ENCODE measurements around the gene TRMT1. TPM values are rescaled to one million over a fixed set of nuclear protein-coding genes. Genes with fewer than 3 reads are reported as not detected.

Gene TRMT1
- total RNA-seq, 1 donor from 2014 or later, result 74.7 TPM

DNA sequence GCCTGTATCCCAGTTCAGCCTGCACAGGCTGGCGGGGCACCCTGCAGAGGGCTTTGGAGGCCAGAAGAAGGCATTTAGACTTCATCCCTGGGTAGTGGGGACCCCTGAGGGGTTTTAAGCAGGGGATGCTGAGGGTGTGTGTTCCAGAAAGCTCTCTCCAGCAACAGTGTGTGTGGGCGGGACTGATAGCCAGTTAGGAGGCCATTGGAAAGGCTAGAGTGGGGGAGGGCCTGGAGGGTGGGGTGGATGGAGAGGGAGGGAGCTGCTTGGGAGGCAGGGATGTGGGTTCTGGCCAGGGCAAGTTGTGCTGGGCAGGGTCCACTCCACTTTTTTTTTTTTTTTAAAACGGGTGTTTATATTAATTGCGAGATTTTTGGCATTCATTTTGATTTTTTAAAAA is 42.2 kb downstream of the TRMT1 start:
- no peak for DNase-seq (ENCODE audit: low read depth)
- peaks cover 7% of the 10 kb centered on the region for H3K27me3 ChIP-seq (ENCODE audit: control insufficient read depth, insufficient read depth, low read length)
- TF ChIP-seq, protein P1, sequence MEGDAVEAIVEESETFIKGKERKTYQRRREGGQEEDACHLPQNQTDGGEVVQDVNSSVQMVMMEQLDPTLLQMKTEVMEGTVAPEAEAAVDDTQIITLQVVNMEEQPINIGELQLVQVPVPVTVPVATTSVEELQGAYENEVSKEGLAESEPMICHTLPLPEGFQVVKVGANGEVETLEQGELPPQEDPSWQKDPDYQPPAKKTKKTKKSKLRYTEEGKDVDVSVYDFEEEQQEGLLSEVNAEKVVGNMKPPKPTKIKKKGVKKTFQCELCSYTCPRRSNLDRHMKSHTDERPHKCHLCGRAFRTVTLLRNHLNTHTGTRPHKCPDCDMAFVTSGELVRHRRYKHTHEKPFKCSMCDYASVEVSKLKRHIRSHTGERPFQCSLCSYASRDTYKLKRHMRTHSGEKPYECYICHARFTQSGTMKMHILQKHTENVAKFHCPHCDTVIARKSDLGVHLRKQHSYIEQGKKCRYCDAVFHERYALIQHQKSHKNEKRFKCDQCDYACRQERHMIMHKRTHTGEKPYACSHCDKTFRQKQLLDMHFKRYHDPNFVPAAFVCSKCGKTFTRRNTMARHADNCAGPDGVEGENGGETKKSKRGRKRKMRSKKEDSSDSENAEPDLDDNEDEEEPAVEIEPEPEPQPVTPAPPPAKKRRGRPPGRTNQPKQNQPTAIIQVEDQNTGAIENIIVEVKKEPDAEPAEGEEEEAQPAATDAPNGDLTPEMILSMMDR (IDR thresholded peaks at IDR 0.05; ENCODE audit: insufficient read depth, low read length, poor library complexity, severe bottlenecking), result no peak
- H3K4me3 ChIP-seq (ENCODE audit: low read depth, low read length), result no peak overlapping the region
- peaks cover 2% of the 10 kb centered on the region for H3K36me3 ChIP-seq (ENCODE audit: control insufficient read depth, insufficient read depth, low read length)

DNA sequence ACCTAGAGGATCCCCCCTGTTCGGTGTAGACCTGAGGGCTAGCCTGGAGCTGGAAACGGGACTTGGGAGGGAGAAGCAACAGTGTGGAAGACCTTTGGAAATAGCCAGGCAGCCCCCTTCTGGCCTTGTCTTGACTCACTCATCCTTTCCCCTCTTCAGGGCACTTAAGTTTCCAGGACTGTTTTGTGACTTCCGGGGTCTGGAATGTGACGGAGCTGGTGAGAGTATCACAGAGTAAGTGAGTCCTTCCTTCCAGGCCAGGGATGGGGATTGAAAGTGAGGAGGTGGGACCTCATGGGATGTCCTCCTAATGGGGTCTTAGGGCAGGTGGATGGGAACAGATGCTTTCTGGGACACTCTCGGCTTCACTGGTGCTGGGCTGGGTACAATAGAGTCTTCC is 43.3 kb downstream of the TRMT1 start:
- Histone ChIP-seq H3K36me3 (ENCODE audit: control insufficient read depth, insufficient read depth, low read length) (peaks cover 2% of the 10 kb centered on the region), H3K27me3 (ENCODE audit: control insufficient read depth, insufficient read depth, low read length) (peaks cover 11% of the 10 kb centered on the region), H3K4me3 (ENCODE audit: low read depth, low read length) (no peak overlapping the region)
- TF ChIP-seq, protein P1 (IDR thresholded peaks at IDR 0.05; ENCODE audit: insufficient read depth, low read length, poor library complexity, severe bottlenecking), result no peak
- DNase-seq (ENCODE audit: low read depth), result no peak

DNA sequence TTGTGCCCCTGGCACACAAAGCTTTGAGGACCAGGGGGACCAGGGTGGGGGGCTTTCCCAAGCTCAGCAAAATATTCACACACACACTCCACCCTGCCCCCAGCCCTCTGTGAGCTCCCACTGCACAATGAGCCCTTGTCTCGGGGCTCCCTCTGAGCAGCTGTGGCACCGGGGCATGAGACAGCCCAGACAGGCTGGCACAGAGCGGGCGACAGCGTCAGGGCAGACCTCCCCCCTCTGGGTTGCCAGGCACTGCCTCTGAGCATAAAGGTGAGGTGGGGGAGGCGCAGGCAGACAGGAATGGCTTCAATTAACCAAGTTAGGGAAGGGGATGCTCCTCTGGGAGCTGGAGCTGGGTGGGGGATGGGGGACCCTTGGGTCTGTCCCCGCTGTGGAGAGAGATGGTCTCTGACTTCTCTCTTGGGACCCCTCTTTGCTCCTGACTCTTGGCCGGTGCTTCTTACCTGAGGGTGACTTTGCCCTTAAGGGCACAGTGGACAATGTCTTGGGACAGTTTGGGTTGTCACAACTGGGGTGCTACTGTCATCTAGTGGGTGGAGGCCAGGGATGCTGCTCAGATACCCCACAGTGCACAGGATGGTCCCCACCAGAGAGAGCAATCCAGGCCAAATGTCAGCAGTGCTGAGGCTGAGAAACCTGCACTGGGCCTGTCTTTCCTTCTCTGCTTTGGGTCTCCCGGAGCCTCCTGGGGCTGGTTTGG is 44.2 kb downstream of the TRMT1 start:
- peaks cover 11% of the 10 kb centered on the region for H3K27me3 ChIP-seq (ENCODE audit: control insufficient read depth, insufficient read depth, low read length)
- TF ChIP-seq, protein P1 (IDR thresholded peaks at IDR 0.05; ENCODE audit: insufficient read depth, low read length, poor library complexity, severe bottlenecking), result no peak
- peaks cover 2% of the 10 kb centered on the region for H3K36me3 ChIP-seq (ENCODE audit: control insufficient read depth, insufficient read depth, low read length)
- H3K4me3 ChIP-seq (ENCODE audit: low read depth, low read length), result no peak overlapping the region
- no peak for DNase-seq (ENCODE audit: low read depth)

DNA sequence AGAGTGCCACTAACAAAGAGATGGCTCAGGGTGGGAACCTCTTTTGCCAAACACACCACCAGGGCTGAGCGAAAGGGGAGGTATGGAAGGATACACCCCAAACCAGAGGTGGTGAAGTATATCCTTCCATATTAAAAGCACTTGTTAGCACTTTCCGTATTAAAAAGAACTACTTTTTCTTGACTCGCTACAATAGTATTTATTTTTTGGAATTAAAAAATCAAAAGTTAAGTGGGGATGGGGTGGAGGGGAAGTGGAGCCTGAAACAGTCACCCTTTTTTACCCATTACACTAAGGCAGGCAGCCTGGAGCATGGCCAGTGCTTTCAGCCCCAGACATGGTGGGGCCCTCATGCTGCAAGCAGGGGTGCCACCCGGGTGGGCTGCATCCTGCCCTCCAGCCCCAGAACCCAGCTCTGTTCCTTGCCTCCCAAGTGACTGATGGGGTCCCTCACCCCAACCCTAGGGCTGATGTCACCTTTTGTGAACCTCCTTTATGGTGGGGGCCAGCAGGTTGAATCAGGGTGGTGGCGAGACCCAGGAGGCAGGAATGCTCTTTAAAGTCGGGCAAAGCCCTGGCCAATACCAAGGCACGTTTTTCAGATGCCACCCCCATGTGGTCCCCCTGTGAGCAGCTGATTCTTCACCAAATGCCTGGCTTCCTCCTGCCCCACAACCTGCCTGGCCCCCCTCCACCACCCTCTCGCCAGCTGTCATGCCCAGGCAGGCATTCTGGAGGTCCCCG is 44.9 kb downstream of the TRMT1 start:
- DNase-seq (ENCODE audit: low read depth), result no peak
- H3K36me3 ChIP-seq (ENCODE audit: control insufficient read depth, insufficient read depth, low read length), result peaks cover 2% of the 10 kb centered on the region
- TF ChIP-seq, protein P1 (IDR thresholded peaks at IDR 0.05; ENCODE audit: insufficient read depth, low read length, poor library complexity, severe bottlenecking), result no peak
- H3K27me3 ChIP-seq (ENCODE audit: control insufficient read depth, insufficient read depth, low read length), result peaks cover 11% of the 10 kb centered on the region
- H3K4me3 ChIP-seq (ENCODE audit: low read depth, low read length), result no peak overlapping the region

DNA sequence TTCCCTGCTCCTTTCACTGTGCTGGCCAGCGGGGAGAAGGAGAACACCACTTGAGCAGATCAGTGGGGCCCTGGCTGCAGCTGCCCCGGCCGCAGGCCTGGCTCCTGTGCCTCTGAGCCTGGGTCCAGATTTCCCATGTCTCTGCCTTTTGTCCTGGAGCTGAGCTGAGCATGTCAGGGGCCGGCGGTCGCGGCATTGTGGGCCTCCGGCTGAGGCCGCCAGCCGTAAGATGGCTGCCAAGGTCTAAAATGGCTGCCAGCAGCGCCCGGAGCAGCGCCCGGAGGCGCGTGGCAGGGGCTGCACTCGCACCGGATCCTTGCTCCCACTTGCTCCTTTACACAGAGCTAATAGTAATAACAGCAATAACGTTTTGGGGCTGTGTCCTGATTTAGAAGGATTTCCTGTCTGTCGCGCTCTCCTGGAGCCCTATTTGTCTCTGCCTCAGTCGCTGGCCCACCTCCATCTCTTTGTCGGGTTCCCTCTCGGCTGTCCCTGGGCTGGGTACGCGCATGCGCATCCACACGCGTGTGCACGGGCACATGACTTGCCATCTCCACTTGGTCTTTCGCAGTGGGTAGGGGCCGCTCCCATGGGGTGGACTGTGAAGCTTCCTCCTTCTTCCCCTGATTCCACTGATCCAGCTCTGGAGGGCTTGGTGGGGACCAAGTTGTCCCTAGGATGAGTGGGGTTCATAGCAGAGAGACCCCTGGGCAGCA is 46.0 kb downstream of the TRMT1 start:
- peaks cover 2% of the 10 kb centered on the region for H3K36me3 ChIP-seq (ENCODE audit: control insufficient read depth, insufficient read depth, low read length)
- H3K4me3 ChIP-seq (ENCODE audit: low read depth, low read length), result no peak overlapping the region
- peaks cover 11% of the 10 kb centered on the region for H3K27me3 ChIP-seq (ENCODE audit: control insufficient read depth, insufficient read depth, low read length)
- TF ChIP-seq, protein P1 (IDR thresholded peaks at IDR 0.05; ENCODE audit: insufficient read depth, low read length, poor library complexity, severe bottlenecking), result no peak
- no peak for DNase-seq (ENCODE audit: low read depth)

Data from kidney epithelial cell (primary cell).